Measurements from ENCODE around the gene ZNF471.

DNA sequence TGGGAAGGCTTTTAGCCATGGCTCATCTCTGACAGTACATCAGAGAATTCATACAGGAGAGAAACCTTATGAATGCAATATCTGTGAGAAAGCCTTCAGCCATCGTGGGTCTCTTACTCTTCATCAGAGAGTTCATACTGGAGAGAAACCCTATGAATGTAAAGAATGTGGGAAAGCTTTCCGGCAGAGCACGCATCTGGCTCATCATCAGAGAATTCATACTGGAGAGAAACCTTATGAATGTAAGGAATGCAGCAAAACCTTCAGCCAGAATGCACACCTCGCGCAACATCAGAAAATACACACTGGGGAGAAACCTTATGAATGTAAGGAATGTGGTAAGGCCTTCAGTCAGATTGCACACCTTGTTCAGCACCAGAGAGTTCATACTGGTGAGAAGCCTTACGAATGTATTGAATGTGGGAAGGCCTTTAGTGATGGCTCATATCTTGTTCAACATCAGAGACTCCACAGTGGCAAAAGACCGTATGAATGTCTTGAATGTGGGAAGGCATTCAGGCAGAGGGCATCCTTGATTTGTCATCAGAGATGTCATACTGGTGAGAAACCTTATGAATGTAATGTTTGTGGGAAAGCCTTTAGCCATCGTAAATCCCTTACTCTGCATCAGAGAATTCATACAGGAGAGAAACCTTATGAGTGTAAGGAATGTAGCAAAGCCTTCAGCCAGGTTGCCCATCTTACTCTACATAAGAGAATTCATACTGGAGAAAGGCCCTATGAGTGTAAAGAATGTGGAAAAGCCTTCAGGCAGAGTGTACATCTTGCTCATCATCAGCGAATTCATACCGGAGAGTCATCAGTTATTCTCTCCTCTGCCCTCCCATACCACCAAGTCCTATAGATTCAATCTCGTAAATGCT lies 70.3 kb downstream of the ZNF471 start:
- TF ChIP-seq POLR2A (IDR thresholded peaks at IDR 0.05) (no peak), POLR2AphosphoS5 (IDR thresholded peaks at IDR 0.05) (no peak), EP300 (IDR thresholded peaks at IDR 0.05) (no peak)
- TF ChIP-seq, protein P1, sequence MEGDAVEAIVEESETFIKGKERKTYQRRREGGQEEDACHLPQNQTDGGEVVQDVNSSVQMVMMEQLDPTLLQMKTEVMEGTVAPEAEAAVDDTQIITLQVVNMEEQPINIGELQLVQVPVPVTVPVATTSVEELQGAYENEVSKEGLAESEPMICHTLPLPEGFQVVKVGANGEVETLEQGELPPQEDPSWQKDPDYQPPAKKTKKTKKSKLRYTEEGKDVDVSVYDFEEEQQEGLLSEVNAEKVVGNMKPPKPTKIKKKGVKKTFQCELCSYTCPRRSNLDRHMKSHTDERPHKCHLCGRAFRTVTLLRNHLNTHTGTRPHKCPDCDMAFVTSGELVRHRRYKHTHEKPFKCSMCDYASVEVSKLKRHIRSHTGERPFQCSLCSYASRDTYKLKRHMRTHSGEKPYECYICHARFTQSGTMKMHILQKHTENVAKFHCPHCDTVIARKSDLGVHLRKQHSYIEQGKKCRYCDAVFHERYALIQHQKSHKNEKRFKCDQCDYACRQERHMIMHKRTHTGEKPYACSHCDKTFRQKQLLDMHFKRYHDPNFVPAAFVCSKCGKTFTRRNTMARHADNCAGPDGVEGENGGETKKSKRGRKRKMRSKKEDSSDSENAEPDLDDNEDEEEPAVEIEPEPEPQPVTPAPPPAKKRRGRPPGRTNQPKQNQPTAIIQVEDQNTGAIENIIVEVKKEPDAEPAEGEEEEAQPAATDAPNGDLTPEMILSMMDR (IDR thresholded peaks at IDR 0.05), result no peak
